22Rv1 (cell line): ENCODE data around the gene CUL7.

Source experiments
- ZFX ChIP-seq: fragments of 450-650 bp; IDR thresholded peaks from 2 replicates; pipeline ENCODE4 v1.6.1; 2017; ENCODE audit warnings: antibody characterized with exemption, borderline replicate concordance
- TF ChIP-seq, protein P1 (sequence below): fragments of 450-650 bp; IDR thresholded peaks from 2 replicates; pipeline ENCODE4 v1.5.1; 2017; ENCODE audit warnings: mild to moderate bottlenecking

DNA sequence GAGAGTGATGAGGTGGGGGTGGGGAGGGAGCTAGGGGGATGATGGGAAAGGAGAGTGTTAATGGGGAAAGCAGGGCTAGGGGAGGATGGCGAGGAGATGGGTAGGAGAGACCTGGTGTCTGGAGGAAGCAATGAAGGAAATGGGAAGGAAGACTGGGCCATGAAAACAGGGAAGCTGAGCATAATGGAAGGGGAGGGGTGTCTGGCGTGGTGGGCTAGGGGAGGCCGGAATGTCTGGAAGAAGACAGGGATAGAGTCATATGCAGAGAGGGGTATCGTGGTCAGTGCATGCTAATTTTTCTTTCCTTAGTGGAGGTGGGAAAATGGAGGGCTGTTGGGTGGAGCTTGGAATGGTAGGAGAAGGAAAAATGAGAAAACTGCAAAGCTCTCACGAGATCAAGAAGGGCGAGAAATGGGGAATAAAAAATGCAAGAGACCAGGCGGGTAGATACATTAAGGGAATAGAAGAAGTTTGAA, 39.2 kb downstream of the CUL7 start:
- TF ChIP-seq, protein P1, sequence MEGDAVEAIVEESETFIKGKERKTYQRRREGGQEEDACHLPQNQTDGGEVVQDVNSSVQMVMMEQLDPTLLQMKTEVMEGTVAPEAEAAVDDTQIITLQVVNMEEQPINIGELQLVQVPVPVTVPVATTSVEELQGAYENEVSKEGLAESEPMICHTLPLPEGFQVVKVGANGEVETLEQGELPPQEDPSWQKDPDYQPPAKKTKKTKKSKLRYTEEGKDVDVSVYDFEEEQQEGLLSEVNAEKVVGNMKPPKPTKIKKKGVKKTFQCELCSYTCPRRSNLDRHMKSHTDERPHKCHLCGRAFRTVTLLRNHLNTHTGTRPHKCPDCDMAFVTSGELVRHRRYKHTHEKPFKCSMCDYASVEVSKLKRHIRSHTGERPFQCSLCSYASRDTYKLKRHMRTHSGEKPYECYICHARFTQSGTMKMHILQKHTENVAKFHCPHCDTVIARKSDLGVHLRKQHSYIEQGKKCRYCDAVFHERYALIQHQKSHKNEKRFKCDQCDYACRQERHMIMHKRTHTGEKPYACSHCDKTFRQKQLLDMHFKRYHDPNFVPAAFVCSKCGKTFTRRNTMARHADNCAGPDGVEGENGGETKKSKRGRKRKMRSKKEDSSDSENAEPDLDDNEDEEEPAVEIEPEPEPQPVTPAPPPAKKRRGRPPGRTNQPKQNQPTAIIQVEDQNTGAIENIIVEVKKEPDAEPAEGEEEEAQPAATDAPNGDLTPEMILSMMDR = no peak
- no peak for TF ChIP-seq ZFX
